ENCODE results near the gene SUGCT.

The SUGCT gene

DNA sequence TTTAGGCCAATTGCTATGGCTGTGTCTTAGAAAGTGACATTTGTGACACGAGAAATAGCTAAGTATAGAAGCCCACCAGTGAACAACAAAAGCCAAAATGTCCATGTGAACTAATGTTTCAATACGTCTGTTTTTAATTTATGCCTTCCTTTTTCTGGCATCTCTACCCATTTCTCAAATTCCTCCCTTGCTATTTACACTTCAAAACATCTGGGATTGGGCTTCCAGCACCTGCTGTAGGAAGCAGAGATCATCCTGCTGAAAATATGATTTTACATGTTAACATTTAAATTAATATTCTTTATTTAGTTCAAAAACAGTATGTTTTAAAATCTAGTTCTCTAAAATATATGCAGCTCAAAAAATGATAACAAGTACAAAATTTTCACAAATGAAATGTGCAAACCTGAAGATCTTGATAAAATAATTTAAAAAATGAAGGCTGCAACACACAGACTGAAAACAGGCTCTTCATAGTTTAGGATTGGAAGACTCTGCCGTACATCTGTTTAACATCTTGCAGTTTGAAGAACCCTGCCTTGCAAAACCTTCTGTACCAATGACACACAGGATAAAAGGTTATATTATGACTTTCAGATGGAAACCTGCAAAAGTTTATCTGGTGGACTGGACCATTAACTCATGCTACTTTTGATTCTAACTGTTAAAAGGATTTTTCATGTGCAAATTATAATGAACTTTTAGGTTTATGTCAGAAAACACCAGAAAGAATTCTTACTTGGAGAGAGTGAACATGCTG, 408.4 kb downstream of the SUGCT start:
- Histone ChIP-seq H3K9ac (ENCODE audit: low read length) (no peak overlapping the region), H3K36me3 (replicated peaks; ENCODE audit: low read depth, low read length) (no peaks in the 10 kb centered on the region), H2AFZ (ENCODE audit: low read depth, low read length) (no peak overlapping the region), H3K9me3 (ENCODE audit: insufficient read depth, low read length) (no peaks in the 10 kb centered on the region), H4K20me1 (ENCODE audit: insufficient read depth, low read length) (no peaks in the 10 kb centered on the region), H3K4me3 (ENCODE audit: low read length) (no peak overlapping the region), H3K79me2 (ENCODE audit: low read length) (no peaks in the 10 kb centered on the region), H3K4me1 (ENCODE audit: low read length) (no peaks in the 10 kb centered on the region), H3K27ac (ENCODE audit: low read length) (no peak overlapping the region), H3K27me3 (ENCODE audit: low read depth, low read length) (no peaks in the 10 kb centered on the region), H3K4me2 (ENCODE audit: low read length) (no peak overlapping the region)
- TF ChIP-seq, protein P1, sequence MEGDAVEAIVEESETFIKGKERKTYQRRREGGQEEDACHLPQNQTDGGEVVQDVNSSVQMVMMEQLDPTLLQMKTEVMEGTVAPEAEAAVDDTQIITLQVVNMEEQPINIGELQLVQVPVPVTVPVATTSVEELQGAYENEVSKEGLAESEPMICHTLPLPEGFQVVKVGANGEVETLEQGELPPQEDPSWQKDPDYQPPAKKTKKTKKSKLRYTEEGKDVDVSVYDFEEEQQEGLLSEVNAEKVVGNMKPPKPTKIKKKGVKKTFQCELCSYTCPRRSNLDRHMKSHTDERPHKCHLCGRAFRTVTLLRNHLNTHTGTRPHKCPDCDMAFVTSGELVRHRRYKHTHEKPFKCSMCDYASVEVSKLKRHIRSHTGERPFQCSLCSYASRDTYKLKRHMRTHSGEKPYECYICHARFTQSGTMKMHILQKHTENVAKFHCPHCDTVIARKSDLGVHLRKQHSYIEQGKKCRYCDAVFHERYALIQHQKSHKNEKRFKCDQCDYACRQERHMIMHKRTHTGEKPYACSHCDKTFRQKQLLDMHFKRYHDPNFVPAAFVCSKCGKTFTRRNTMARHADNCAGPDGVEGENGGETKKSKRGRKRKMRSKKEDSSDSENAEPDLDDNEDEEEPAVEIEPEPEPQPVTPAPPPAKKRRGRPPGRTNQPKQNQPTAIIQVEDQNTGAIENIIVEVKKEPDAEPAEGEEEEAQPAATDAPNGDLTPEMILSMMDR (IDR thresholded peaks at IDR 0.05; ENCODE audit: low read depth, low read length), result no peak
- no peak for TF ChIP-seq EZH2phosphoT487 (IDR thresholded peaks at IDR 0.05; ENCODE audit: low read depth)

DNA sequence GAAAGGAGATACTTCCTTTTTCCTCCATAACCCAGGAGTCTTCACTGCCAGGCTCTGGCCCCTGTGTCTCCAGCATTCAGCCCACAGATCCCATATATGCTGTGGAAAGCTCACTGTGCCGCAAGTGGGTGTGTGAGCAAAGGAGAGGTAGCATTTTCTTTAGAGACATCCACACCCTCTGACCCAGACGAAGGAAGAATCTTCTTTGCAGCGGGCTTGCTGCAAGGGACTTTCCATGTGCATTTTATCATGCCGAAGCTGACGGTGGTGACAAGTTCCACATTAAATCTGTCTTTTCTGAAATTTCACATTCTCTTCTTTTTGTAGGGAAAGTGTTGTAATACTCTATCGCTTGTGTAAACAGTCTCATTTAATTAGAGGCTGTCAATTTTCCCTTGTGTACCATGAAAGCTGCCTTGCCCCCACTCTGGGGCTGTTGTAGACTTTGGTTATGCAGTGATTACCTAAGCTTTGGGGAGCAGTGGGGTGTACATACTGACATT, 409.5 kb downstream of the SUGCT start:
- H3K27me3 ChIP-seq (ENCODE audit: low read depth, low read length), result no peaks in the 10 kb centered on the region
- no peaks in the 10 kb centered on the region for H3K4me1 ChIP-seq (ENCODE audit: low read length)
- H3K9me3 ChIP-seq (ENCODE audit: insufficient read depth, low read length), result no peaks in the 10 kb centered on the region
- H3K36me3 ChIP-seq (replicated peaks; ENCODE audit: low read depth, low read length), result no peaks in the 10 kb centered on the region
- H3K27ac ChIP-seq (ENCODE audit: low read length), result no peak overlapping the region
- H3K4me2 ChIP-seq (ENCODE audit: low read length), result no peak overlapping the region
- no peak overlapping the region for H2AFZ ChIP-seq (ENCODE audit: low read depth, low read length)
- H3K9ac ChIP-seq (ENCODE audit: low read length), result no peak overlapping the region
- no peak for TF ChIP-seq EZH2phosphoT487 (IDR thresholded peaks at IDR 0.05; ENCODE audit: low read depth)
- TF ChIP-seq, protein P1 (IDR thresholded peaks at IDR 0.05; ENCODE audit: low read depth, low read length), result no peak
- H4K20me1 ChIP-seq (ENCODE audit: insufficient read depth, low read length), result no peaks in the 10 kb centered on the region
- no peaks in the 10 kb centered on the region for H3K79me2 ChIP-seq (ENCODE audit: low read length)
- no peak overlapping the region for H3K4me3 ChIP-seq (ENCODE audit: low read length)

DNA sequence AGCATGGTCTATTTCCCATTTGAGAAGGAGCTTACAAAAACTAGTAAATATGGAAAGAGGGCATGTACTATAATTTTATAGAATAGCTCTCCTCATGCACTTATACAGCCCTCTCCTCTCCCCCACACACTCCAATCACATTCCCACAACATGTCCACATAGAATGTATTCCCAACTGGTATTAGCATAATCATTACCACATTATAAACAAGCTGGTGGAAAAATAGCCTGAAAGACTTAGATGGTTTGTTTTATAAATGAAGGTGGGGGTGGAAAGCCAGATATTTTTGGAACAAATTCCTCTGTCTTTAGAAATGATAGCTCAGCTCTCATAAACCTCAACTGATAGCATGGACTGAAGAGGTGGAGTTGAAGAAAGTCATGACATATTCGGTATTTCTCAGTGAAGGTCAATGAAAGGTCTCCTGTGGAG, 410.1 kb downstream of the SUGCT start:
- no peak overlapping the region for H3K4me2 ChIP-seq (ENCODE audit: low read length)
- no peaks in the 10 kb centered on the region for H3K27me3 ChIP-seq (ENCODE audit: low read depth, low read length)
- H3K4me1 ChIP-seq (ENCODE audit: low read length), result no peaks in the 10 kb centered on the region
- no peak overlapping the region for H2AFZ ChIP-seq (ENCODE audit: low read depth, low read length)
- TF ChIP-seq, protein P1 (IDR thresholded peaks at IDR 0.05; ENCODE audit: low read depth, low read length), result no peak
- TF ChIP-seq EZH2phosphoT487 (IDR thresholded peaks at IDR 0.05; ENCODE audit: low read depth), result no peak
- H3K79me2 ChIP-seq (ENCODE audit: low read length), result no peaks in the 10 kb centered on the region
- no peaks in the 10 kb centered on the region for H3K9me3 ChIP-seq (ENCODE audit: insufficient read depth, low read length)
- no peaks in the 10 kb centered on the region for H4K20me1 ChIP-seq (ENCODE audit: insufficient read depth, low read length)
- no peak overlapping the region for H3K9ac ChIP-seq (ENCODE audit: low read length)
- H3K27ac ChIP-seq (ENCODE audit: low read length), result no peak overlapping the region
- no peak overlapping the region for H3K4me3 ChIP-seq (ENCODE audit: low read length)
- no peaks in the 10 kb centered on the region for H3K36me3 ChIP-seq (replicated peaks; ENCODE audit: low read depth, low read length)

DNA sequence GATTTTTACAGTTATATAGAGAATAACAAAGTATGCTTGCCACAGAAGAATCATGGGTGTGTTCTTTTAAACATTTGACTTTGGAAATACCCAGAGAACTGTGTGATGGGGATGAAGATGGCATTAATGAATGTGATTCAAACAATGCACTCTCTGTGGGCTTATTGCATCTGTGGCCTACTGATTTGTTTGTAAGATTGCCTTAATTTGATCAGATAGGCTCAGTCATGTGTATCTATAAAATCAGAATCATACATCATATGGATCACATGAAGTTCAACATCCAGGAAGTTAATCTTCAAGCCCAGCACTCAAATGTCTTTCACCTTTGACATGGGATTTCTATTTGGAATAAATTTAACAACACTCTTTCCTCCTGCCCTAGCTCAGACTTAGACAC, 410.9 kb downstream of the SUGCT start:
- Histone ChIP-seq H4K20me1 (ENCODE audit: insufficient read depth, low read length) (no peaks in the 10 kb centered on the region), H2AFZ (ENCODE audit: low read depth, low read length) (no peak overlapping the region), H3K4me1 (ENCODE audit: low read length) (no peaks in the 10 kb centered on the region), H3K79me2 (ENCODE audit: low read length) (no peaks in the 10 kb centered on the region), H3K4me2 (ENCODE audit: low read length) (no peak overlapping the region), H3K36me3 (replicated peaks; ENCODE audit: low read depth, low read length) (no peaks in the 10 kb centered on the region), H3K9me3 (ENCODE audit: insufficient read depth, low read length) (no peaks in the 10 kb centered on the region), H3K4me3 (ENCODE audit: low read length) (no peak overlapping the region), H3K9ac (ENCODE audit: low read length) (no peak overlapping the region), H3K27ac (ENCODE audit: low read length) (no peak overlapping the region), H3K27me3 (ENCODE audit: low read depth, low read length) (no peaks in the 10 kb centered on the region)
- TF ChIP-seq, protein P1 (IDR thresholded peaks at IDR 0.05; ENCODE audit: low read depth, low read length), result no peak
- no peak for TF ChIP-seq EZH2phosphoT487 (IDR thresholded peaks at IDR 0.05; ENCODE audit: low read depth)
